HCT116 (cell line): ENCODE results near the gene SKP2. TPM values are rescaled to one million over a fixed set of nuclear protein-coding genes. Genes with fewer than 3 reads are reported as not detected.

Experiments used
- ATAC-seq: fragments of 200-7000 bp; cut with Tn5 transposase; 2 replicates; pipeline ENCODE4 v1.9.1; 2020; ENCODE audit warnings: mild to moderate bottlenecking, moderate library complexity
- BruUV-seq: library from RNA; stranded (reverse); fragments of 400-500 nt; replicated peaks from 2 replicates; lab custom pipeline; 2021; lab: Mats Ljungman, UMichigan
- CTCF ChIA-PET: fragments of 300-600 bp; sonication (Branson Sonifier 250); formaldehyde crosslinking; loops from one replicate; lab custom pipeline; 2021; ENCODE audit warnings: antibody characterized with exemption; lab: Charles Lee
- POLR2A ChIA-PET: fragments of 300-600, 350-600 bp; sonication (Branson Sonifier 250); formaldehyde crosslinking; loops from one replicate; lab custom pipeline; 2021; ENCODE audit warnings: antibody characterized with exemption; lab: Charles Lee
- RAD21 ChIA-PET, 2 experiments: fragments of 300-600 bp; sonication (Branson Sonifier 250); formaldehyde crosslinking; loops; one replicate each; lab custom pipeline; 2023; ENCODE audit warnings: low total read pairs in 2 of 2; ENCODE audit not compliant: uncharacterized antibody in 2 of 2, unreplicated experiment in 2 of 2, low non-redundant PET in 1 of 2; lab: Charles Lee
- DNase-seq: peaks from one replicate; pipeline ENCODE4 v3.0.0-alpha.2; 2010; ENCODE audit warnings: low read depth, low spot score
- H2AFZ ChIP-seq: fragments of 200-600 bp; shearing (Covaris generic), sonication (generic); 2 replicates; pipeline ENCODE4 v1.6.1; 2017; ENCODE audit warnings: low read depth, mixed run types, mixed read lengths, antibody characterized with exemption, low read length; ENCODE audit not compliant: poor library complexity, severe bottlenecking
- H3K27ac ChIP-seq: 2 replicates; pipeline ENCODE4 v1.5.1; 2012; ENCODE audit warnings: low read depth, low read length
- H3K27me3 ChIP-seq: fragments of 200-600 bp; sonication (generic); 2 replicates; pipeline ENCODE4 v1.6.1; 2016; ENCODE audit warnings: mixed run types, low read length, mixed read lengths; ENCODE audit not compliant: insufficient read depth
- H3K36me3 ChIP-seq, 2 experiments: fragments of 200-500 bp in 1 of 2; fragments of 200-600 bp in 1 of 2; sonication (Bioruptor generic) in 1 of 2; sonication (generic) in 1 of 2; 2 replicates each; pipeline versions ENCODE4 v1.5.1 to v1.6.1; 2014 to 2016; ENCODE audit warnings: low read length in 2 of 2, inconsistent platforms in 1 of 2, mixed read lengths in 1 of 2, mixed run types in 1 of 2; ENCODE audit not compliant: insufficient read depth in 2 of 2, control insufficient read depth in 1 of 2
- H3K4me1 ChIP-seq, 2 experiments: fragments of 200-600 bp in 1 of 2; sonication (generic) in 1 of 2; 2 replicates each; pipeline versions ENCODE4 v1.5.1 to v1.6.1; 2012 to 2017; ENCODE audit warnings: low read length in 2 of 2, inconsistent platforms in 1 of 2, mild to moderate bottlenecking in 1 of 2, mixed read lengths in 1 of 2, mixed run types in 1 of 2, moderate library complexity in 1 of 2; ENCODE audit not compliant: insufficient read depth in 2 of 2, control insufficient read depth in 1 of 2
- H3K4me2 ChIP-seq: fragments of 200-600 bp; sonication (generic); 2 replicates; pipeline ENCODE4 v1.6.1; 2017; ENCODE audit warnings: mixed run types, low read length, mixed read lengths
- H3K4me3 ChIP-seq, 2 experiments: fragments of 200-600 bp in 1 of 2; sonication (generic) in 1 of 2; replicated peaks in 1 of 2; 2 replicates each; pipeline ENCODE4 v1.5.1; 2011 to 2016; ENCODE audit warnings: low read length in 2 of 2, control low read depth in 1 of 2, low read depth in 1 of 2, mild to moderate bottlenecking in 1 of 2, mixed read lengths in 1 of 2, mixed run types in 1 of 2
- H3K79me2 ChIP-seq: fragments of 200-600 bp; sonication (generic); 2 replicates; pipeline ENCODE4 v1.6.1; 2017; ENCODE audit warnings: mild to moderate bottlenecking, mixed run types, low read length, moderate library complexity, mixed read lengths; ENCODE audit not compliant: insufficient read depth
- H3K9ac ChIP-seq: fragments of 200-600 bp; sonication (generic); 2 replicates; pipeline ENCODE4 v1.6.1; 2016; ENCODE audit warnings: low read length, mixed read lengths
- H3K9me2 ChIP-seq: fragments of 200-600 bp; sonication (generic), shearing (Covaris generic); 2 replicates; pipeline ENCODE4 v1.6.1; 2017; ENCODE audit warnings: mixed run types, mild to moderate bottlenecking, moderate library complexity; ENCODE audit not compliant: insufficient read depth
- H3K9me3 ChIP-seq, 2 experiments: fragments of 200-500 bp in 1 of 2; fragments of 200-600 bp in 1 of 2; sonication (Bioruptor generic) in 1 of 2; sonication (generic) in 1 of 2; 2 replicates each; pipeline ENCODE4 v1.6.1; 2014 to 2017; ENCODE audit warnings: low read length in 2 of 2, mixed read lengths in 2 of 2, inconsistent platforms in 1 of 2, low read depth in 1 of 2, mild to moderate bottlenecking in 1 of 2, mixed run types in 1 of 2, moderate library complexity in 1 of 2; ENCODE audit not compliant: control insufficient read depth in 1 of 2, insufficient read depth in 1 of 2
- H4K20me1 ChIP-seq: fragments of 200-600 bp; sonication (generic), shearing (Covaris generic); 2 replicates; pipeline ENCODE4 v1.6.1; 2017; ENCODE audit warnings: mixed run types, mild to moderate bottlenecking, moderate library complexity; ENCODE audit not compliant: insufficient read depth
- ATF3 ChIP-seq: IDR thresholded peaks from 2 replicates; pipeline ENCODE4 v1.6.1; 2012
- CTCF ChIP-seq, 3 experiments: fragments of 200-600 bp in 1 of 3; sonication (generic) in 1 of 3; IDR thresholded peaks in 2 of 3; conservative IDR thresholded peaks in 1 of 3; 2 replicates each; pipeline ENCODE4 v1.5.1; 2012 to 2017; ENCODE audit warnings: low read depth in 2 of 3, low read length in 2 of 3, antibody characterized with exemption in 1 of 3, borderline replicate concordance in 1 of 3, control low read depth in 1 of 3, mild to moderate bottlenecking in 1 of 3, mixed read lengths in 1 of 3, mixed run types in 1 of 3, moderate library complexity in 1 of 3; ENCODE audit not compliant: insufficient read depth in 1 of 3
- EGR1 ChIP-seq: IDR thresholded peaks from 2 replicates; pipeline ENCODE4 v1.6.1; 2012; ENCODE audit warnings: low read depth
- ELF1 ChIP-seq: IDR thresholded peaks from 2 replicates; pipeline ENCODE4 v1.6.1; 2012; ENCODE audit warnings: low read depth, borderline replicate concordance
- EZH2 ChIP-seq: fragments of 200-600 bp; sonication (generic); IDR thresholded peaks from 2 replicates; pipeline ENCODE4 v1.6.1; 2017; ENCODE audit warnings: antibody characterized with exemption, mixed run types
- EZH2phosphoT487 ChIP-seq: fragments of 200-600 bp; IDR thresholded peaks from 2 replicates; pipeline ENCODE4 v1.6.1; 2018; ENCODE audit warnings: antibody characterized with exemption, borderline replicate concordance
- JUND ChIP-seq: IDR thresholded peaks from 2 replicates; pipeline ENCODE4 v1.6.1; 2012
- RAD21 ChIP-seq: IDR thresholded peaks from 2 replicates; pipeline ENCODE4 v1.6.1; 2012; ENCODE audit warnings: low read depth, mild to moderate bottlenecking
- REST ChIP-seq: IDR thresholded peaks from 2 replicates; pipeline ENCODE4 v1.6.1; 2012; ENCODE audit warnings: low read depth
- SIN3A ChIP-seq: IDR thresholded peaks from 2 replicates; pipeline ENCODE4 v1.6.1; 2012; ENCODE audit warnings: low read depth
- SP1 ChIP-seq: IDR thresholded peaks from 2 replicates; pipeline ENCODE4 v1.6.1; 2012; ENCODE audit warnings: low read depth
- YY1 ChIP-seq: IDR thresholded peaks from 2 replicates; pipeline ENCODE4 v1.6.1; 2011; ENCODE audit warnings: low read length, low read depth, moderate library complexity, mild to moderate bottlenecking; ENCODE audit not compliant: insufficient replicate concordance; ENCODE audit errors: extremely low read depth
- ZFX ChIP-seq: fragments of 450-650 bp; IDR thresholded peaks from 2 replicates; pipeline ENCODE4 v1.6.1; 2017
- ZNF274 ChIP-seq: fragments of 200-500 bp; sonication (Bioruptor generic); IDR thresholded peaks from 2 replicates; pipeline ENCODE4 v1.6.1; 2014; ENCODE audit warnings: mild to moderate bottlenecking, low read depth, low read length, inconsistent platforms
- intact Hi-C: fragments of 100-400 bp; cut with micrococcal nuclease; formaldehyde crosslinking; loops from 2 replicates; pipeline ENCODE4 v1.10.0; 2022
- total RNA-seq: library from RNA; stranded (reverse); gene quantifications from one replicate; pipeline ENCODE4 v1.2.1, GENCODE V29; 2021; ENCODE audit not compliant: unreplicated experiment

SKP2 gene
- total RNA-seq, 1 experiment from 2014 or later = 44.3 TPM

GRCh38 chr5:36111238-36111637 is 40.7 kb upstream of the SKP2 start (continued):
- TF ChIP-seq ELF1 = no peak

GRCh38 chr5:36125868-36126267 is 26.0 kb upstream of the SKP2 start:
- Histone ChIP-seq H3K27me3 (no peaks in the 10 kb centered on the region), H3K9ac (no peak overlapping the region), H2AFZ (no peak overlapping the region), H3K79me2 (no peaks in the 10 kb centered on the region)
- POLR2A ChIA-PET = no interaction called here
- RAD21 ChIA-PET = no interaction called here
- TF ChIP-seq ATF3 (no peak), ZFX (no peak), YY1 (no peak)
- TF ChIP-seq, all 23 proteins: peak for 0
- Histone ChIP-seq H3K4me2 (no peak overlapping the region), H3K4me1 (no peaks in the 10 kb centered on the region), H4K20me1 (no peaks in the 10 kb centered on the region), H3K9me2 (no peaks in the 10 kb centered on the region), H3K36me3 (no peaks in the 10 kb centered on the region), H3K4me3 (no peak overlapping the region), H3K9me3 (no peaks in the 10 kb centered on the region), H3K27ac (no peak overlapping the region)
- no peak for DNase-seq
- no TSS peak for BruUV-seq
- no peak for ATAC-seq
- CTCF ChIA-PET = no interaction called here
- intact Hi-C loops = no loop called here

GRCh38 chr5:36128795-36129194 is 23.1 kb upstream of the SKP2 start:
- Histone ChIP-seq H2AFZ (no peak overlapping the region), H3K4me2 (no peak overlapping the region), H4K20me1 (no peaks in the 10 kb centered on the region), H3K27ac (no peak overlapping the region), H3K36me3 (no peaks in the 10 kb centered on the region), H3K9me2 (no peaks in the 10 kb centered on the region), H3K9me3 (no peaks in the 10 kb centered on the region), H3K4me3 (no peak overlapping the region), H3K79me2 (no peaks in the 10 kb centered on the region), H3K27me3 (no peaks in the 10 kb centered on the region), H3K9ac (no peak overlapping the region), H3K4me1 (no peaks in the 10 kb centered on the region)
- ATAC-seq (no peak), DNase-seq (no peak)
- POLR2A ChIA-PET = no interaction called here
- RAD21 ChIA-PET = no interaction called here
- CTCF ChIA-PET = no interaction called here
- no TSS peak for BruUV-seq
- intact Hi-C loops = no loop called here
- TF ChIP-seq CTCF (IDR thresholded peaks at IDR 0.05 in 2 of 3, conservative IDR thresholded peaks at IDR 0.05 in 1 of 3; ENCODE audit: borderline replicate concordance in 1 of 3, insufficient read depth in 1 of 3, low read depth in 2 of 3, low read length in 2 of 3) (no peak), EZH2phosphoT487 (no peak), REST (no peak), SIN3A (no peak), EZH2 (no peak), JUND (no peak), RAD21 (no peak), ATF3 (no peak), ELF1 (no peak), SP1 (no peak), ZNF274 (no peak), EGR1 (no peak)
